DND-41 (cell line): Measurements from ENCODE around the gene WDR4.
"Not testable (repeated sequence)": the region's sequence is repeated elsewhere in the genome, so short reads cannot be mapped to it uniquely, and the experiment has no call there.

Experiments
- ATAC-seq: fragments of 200-7000 bp; cut with Tn5 transposase; 3 replicates; pipeline ENCODE4 v1.9.1; 2021; ENCODE audit warnings: low read depth; ENCODE audit not compliant: insufficient read depth
- DNase-seq: peaks from one replicate; pipeline ENCODE4 v3.0.0-alpha.2; 2020
- H2AFZ ChIP-seq: 2 replicates; pipeline ENCODE4 v1.6.0; 2012; ENCODE audit warnings: low read depth, low read length
- H3K27ac ChIP-seq: 2 replicates; pipeline ENCODE4 v1.5.1; 2012; ENCODE audit warnings: low read length, inconsistent platforms
- H3K27me3 ChIP-seq: fragments of 200-600 bp; sonication (generic); 2 replicates; pipeline ENCODE4 v1.6.0; 2012; ENCODE audit warnings: low read length, mild to moderate bottlenecking, inconsistent platforms; ENCODE audit not compliant: insufficient read depth, poor library complexity
- H3K36me3 ChIP-seq: 2 replicates; pipeline ENCODE4 v1.5.1; 2012; ENCODE audit warnings: low read length, inconsistent platforms; ENCODE audit not compliant: insufficient read depth
- H3K4me1 ChIP-seq: 2 replicates; pipeline ENCODE4 v1.5.1; 2012; ENCODE audit warnings: mild to moderate bottlenecking, low read length; ENCODE audit not compliant: insufficient read depth
- H3K4me2 ChIP-seq: 2 replicates; pipeline ENCODE4 v1.6.0; 2012; ENCODE audit warnings: mild to moderate bottlenecking, moderate library complexity, low read length, inconsistent platforms; ENCODE audit not compliant: insufficient read depth
- H3K4me3 ChIP-seq, 2 experiments: fragments of 200-600 bp in 1 of 2; shearing (Covaris generic) in 1 of 2; 2 replicates each; pipeline ENCODE4 v1.5.1; 2012 to 2016; ENCODE audit warnings: inconsistent platforms in 2 of 2, low read length in 2 of 2, mild to moderate bottlenecking in 2 of 2, low read depth in 1 of 2, moderate library complexity in 1 of 2
- H3K79me2 ChIP-seq: 2 replicates; pipeline ENCODE4 v1.6.0; 2012; ENCODE audit warnings: low read length, inconsistent platforms; ENCODE audit not compliant: insufficient read depth
- H3K9ac ChIP-seq: 2 replicates; pipeline ENCODE4 v1.6.0; 2012; ENCODE audit warnings: low read depth, mild to moderate bottlenecking, inconsistent platforms, low read length, moderate library complexity
- H3K9me3 ChIP-seq: 2 replicates; pipeline ENCODE4 v1.5.1; 2012; ENCODE audit warnings: low read length, moderate library complexity, mild to moderate bottlenecking, inconsistent platforms; ENCODE audit not compliant: insufficient read depth, severe bottlenecking
- H4K20me1 ChIP-seq: 2 replicates; pipeline ENCODE4 v1.6.0; 2012; ENCODE audit warnings: low read length; ENCODE audit not compliant: insufficient read depth
- CTCF ChIP-seq: IDR thresholded peaks from 2 replicates; pipeline ENCODE4 v1.5.1; 2012; ENCODE audit warnings: borderline replicate concordance, low read length, moderate library complexity, mild to moderate bottlenecking; ENCODE audit not compliant: poor library complexity, severe bottlenecking; ENCODE audit errors: extremely low read depth
- EZH2 ChIP-seq: IDR thresholded peaks from 3 replicates; pipeline ENCODE4 v1.6.1; 2012; ENCODE audit warnings: borderline replicate concordance, low read depth, mild to moderate bottlenecking, moderate library complexity, low read length, inconsistent platforms; ENCODE audit not compliant: severe bottlenecking

The WDR4 gene

GRCh38 chr21:42921927-42922326 lies 42.6 kb upstream of the WDR4 start:
- no peaks in the 10 kb centered on the region for H3K27me3 ChIP-seq
- peaks cover 2% of the 10 kb centered on the region; the same call in 1 of the 2 replicates for H3K79me2 ChIP-seq

GRCh38 chr21:42918291-42918690 lies 39.0 kb upstream of the WDR4 start:
- TF ChIP-seq CTCF, result no peak
- TF ChIP-seq EZH2, result no peak
- Histone ChIP-seq H3K9ac (no peak overlapping the region), H2AFZ (no peak overlapping the region)

More at GRCh38 chr21:42921927-42922326, 42.6 kb upstream of the WDR4 start:
- H3K9ac ChIP-seq, result no peak overlapping the region
- no peak overlapping the region for H3K4me2 ChIP-seq
- no peaks in the 10 kb centered on the region for H3K36me3 ChIP-seq
- DNase-seq, result no peak
- H3K9me3 ChIP-seq, result no peaks in the 10 kb centered on the region
- H3K4me3 ChIP-seq, result no peak overlapping the region
- TF ChIP-seq EZH2 (no peak), CTCF (no peak)
- H3K27ac ChIP-seq, result no peak overlapping the region
- H2AFZ ChIP-seq, result no peak overlapping the region
- H3K4me1 ChIP-seq, result peaks cover 28% of the 10 kb centered on the region
- no peak for ATAC-seq
- H4K20me1 ChIP-seq, result no peaks in the 10 kb centered on the region

GRCh38 chr21:42913476-42913875 lies 34.1 kb upstream of the WDR4 start:
- TF ChIP-seq CTCF (no peak), EZH2 (no peak)
- Histone ChIP-seq H3K4me2 (no peak overlapping the region), H3K27ac (no peak overlapping the region), H3K4me1 (no peaks in the 10 kb centered on the region), H3K9me3 (no peaks in the 10 kb centered on the region), H3K4me3 (no peak overlapping the region), H3K36me3 (peaks cover 23% of the 10 kb centered on the region), H3K79me2 (no peaks in the 10 kb centered on the region), H2AFZ (no peak overlapping the region), H3K9ac (no peak overlapping the region), H4K20me1 (no peaks in the 10 kb centered on the region), H3K27me3 (no peaks in the 10 kb centered on the region)
- ATAC-seq (no peak), DNase-seq (no peak)

More at GRCh38 chr21:42918291-42918690, 39.0 kb upstream of the WDR4 start:
- Histone ChIP-seq H3K36me3 (no peaks in the 10 kb centered on the region), H3K27me3 (no peaks in the 10 kb centered on the region), H3K4me1 (peaks cover 3% of the 10 kb centered on the region), H3K4me3 (no peak overlapping the region), H3K27ac (no peak overlapping the region), H3K4me2 (no peak overlapping the region), H3K79me2 (no peaks in the 10 kb centered on the region), H4K20me1 (no peaks in the 10 kb centered on the region), H3K9me3 (no peaks in the 10 kb centered on the region)
- ATAC-seq, result no peak
- DNase-seq, result no peak

- not testable (repeated sequence) for H3K27me3 ChIP-seq, H3K9me3 ChIP-seq, H3K4me3 ChIP-seq, H2AFZ ChIP-seq, H3K4me2 ChIP-seq, H4K20me1 ChIP-seq, H3K79me2 ChIP-seq, H3K4me1 ChIP-seq, ATAC-seq, DNase-seq, H3K9ac ChIP-seq, H3K27ac ChIP-seq
- peaks cover 36% of the 10 kb centered on the region for H3K36me3 ChIP-seq
These were observed 32.6 kb upstream of the WDR4 start for GRCh38 chr21:42911920-42912319.

GRCh38 chr21:42908484-42908883 lies 29.1 kb upstream of the WDR4 start:
- not testable (repeated sequence) for ATAC-seq, H3K4me3 ChIP-seq, H2AFZ ChIP-seq, H3K79me2 ChIP-seq, H3K4me2 ChIP-seq, H3K9me3 ChIP-seq, H3K27me3 ChIP-seq, H3K4me1 ChIP-seq, H4K20me1 ChIP-seq, DNase-seq, H3K27ac ChIP-seq, H3K9ac ChIP-seq
- peaks cover 67% of the 10 kb centered on the region for H3K36me3 ChIP-seq
